A673 (cell line): ENCODE results near the gene CHPF2.

ENCODE experiments used
- EZH2 ChIP-seq: fragments of 200-600 bp; sonication (generic); IDR thresholded peaks from 2 replicates; pipeline ENCODE4 v1.6.1; 2017; ENCODE audit warnings: borderline replicate concordance, low read depth, mild to moderate bottlenecking, mixed read lengths, antibody characterized with exemption, low read length; ENCODE audit not compliant: poor library complexity, severe bottlenecking
- TF ChIP-seq, protein P1 (sequence below): fragments of 300-800, 200-600 bp; sonication (generic); conservative IDR thresholded peaks from 2 replicates; pipeline ENCODE4 v1.5.1; 2017; ENCODE audit warnings: low read depth, mild to moderate bottlenecking, antibody characterized with exemption, low read length, moderate library complexity, mixed read lengths

GRCh38 chr7:151274936-151275812, 42.9 kb downstream of the CHPF2 start:
- TF ChIP-seq, protein P1, sequence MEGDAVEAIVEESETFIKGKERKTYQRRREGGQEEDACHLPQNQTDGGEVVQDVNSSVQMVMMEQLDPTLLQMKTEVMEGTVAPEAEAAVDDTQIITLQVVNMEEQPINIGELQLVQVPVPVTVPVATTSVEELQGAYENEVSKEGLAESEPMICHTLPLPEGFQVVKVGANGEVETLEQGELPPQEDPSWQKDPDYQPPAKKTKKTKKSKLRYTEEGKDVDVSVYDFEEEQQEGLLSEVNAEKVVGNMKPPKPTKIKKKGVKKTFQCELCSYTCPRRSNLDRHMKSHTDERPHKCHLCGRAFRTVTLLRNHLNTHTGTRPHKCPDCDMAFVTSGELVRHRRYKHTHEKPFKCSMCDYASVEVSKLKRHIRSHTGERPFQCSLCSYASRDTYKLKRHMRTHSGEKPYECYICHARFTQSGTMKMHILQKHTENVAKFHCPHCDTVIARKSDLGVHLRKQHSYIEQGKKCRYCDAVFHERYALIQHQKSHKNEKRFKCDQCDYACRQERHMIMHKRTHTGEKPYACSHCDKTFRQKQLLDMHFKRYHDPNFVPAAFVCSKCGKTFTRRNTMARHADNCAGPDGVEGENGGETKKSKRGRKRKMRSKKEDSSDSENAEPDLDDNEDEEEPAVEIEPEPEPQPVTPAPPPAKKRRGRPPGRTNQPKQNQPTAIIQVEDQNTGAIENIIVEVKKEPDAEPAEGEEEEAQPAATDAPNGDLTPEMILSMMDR: no peak
- no peak for TF ChIP-seq EZH2
